Right lobe of liver (tissue), 4 donors: Measurements from ENCODE around the gene POLN.

Experiments
- CTCF ChIP-seq, 4 donors: fragments of 200-600 bp in 3 of 4; fragments of 450-650 bp in 1 of 4; IDR thresholded peaks; one replicate each; pipeline versions ENCODE4 v1.5.1 to v1.8.0; 2016 to 2022; ENCODE audit warnings: antibody characterized with exemption in 4 of 4, mild to moderate bottlenecking in 2 of 4
- POLR2A ChIP-seq: fragments of 450-650 bp; IDR thresholded peaks from one replicate; pipeline ENCODE4 v1.6.1; 2017; ENCODE audit warnings: antibody characterized with exemption, mild to moderate bottlenecking
- donor health status: DM: no; HTN: no; CAD: no.
- donor health status: DM: no; HTN: no; CAD: no.
- donor health status: DM: no; HTN: yes; CAD: no.

DNA sequence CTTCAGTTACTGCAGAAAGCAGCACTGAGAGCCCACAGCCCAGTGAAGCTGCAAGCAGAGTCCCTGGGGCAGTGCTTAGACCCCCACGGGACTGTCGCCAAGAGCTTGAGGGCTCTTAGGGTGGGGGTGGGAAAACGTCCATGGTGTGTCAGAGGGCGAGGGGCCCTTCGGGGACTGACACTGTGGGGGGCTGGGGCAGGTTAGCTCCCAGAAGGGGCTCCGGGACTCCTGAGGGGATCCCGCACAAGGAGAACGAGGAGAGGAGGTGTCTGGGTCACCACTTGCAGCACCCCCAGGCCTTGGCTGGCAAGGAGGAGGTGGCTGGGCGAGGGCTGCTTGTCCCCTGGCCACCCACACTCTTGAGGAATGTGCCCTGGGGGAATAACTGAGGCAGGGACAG lies 162.0 kb downstream of the POLN start:
- TF ChIP-seq CTCF (IDR thresholded peaks at IDR 0.05) (no peak), POLR2A (no peak)
